Central memory CD4-positive, alpha-beta T cell (primary cell): Measurements from ENCODE around the gene CHN2.
A peak's percentile ranks its signal among the peaks of the same experiment; 100 is the strongest.

ENCODE experiments used
- DNase-seq: peaks from one replicate; pipeline ENCODE4 v3.0.0; 2022
- total RNA-seq, 3 experiments: gene quantifications; one replicate each; lab custom pipeline; 2026; lab: John Stamatoyannopoulos, UW

Gene CHN2
- 0.49 to 6.4 (median 1.7) reads per million in 3 experiments for total RNA-seq

- DNase-seq: peak; percentile 24
Observed at GRCh38 chr7:29194594-29195427, at the start of gene CHN2. Gene CHN2, plus strand, starts transcription at chr7:29194775.

GRCh38 chr7:29145553-29146056 lies 49.0 kb upstream of the CHN2 start:
- DNase-seq: no peak

GRCh38 chr7:29146057-29146706 lies 48.4 kb upstream of the CHN2 start, which contains the start of gene CPVL:
Gene CPVL, minus strand, starts transcription at chr7:29146537. Its CDS starts 25,476 bp downstream, at chr7:29121061.
- DNase-seq: no peak

- no peak for DNase-seq
Observed at GRCh38 chr7:29146888-29147609, 47.5 kb upstream of the CHN2 start.

GRCh38 chr7:29147821-29148220 lies 46.8 kb upstream of the CHN2 start:
- DNase-seq: no peak

- DNase-seq: no peak
Observed at GRCh38 chr7:29149036-29149435, 45.5 kb upstream of the CHN2 start.

- DNase-seq: no peak
Observed at GRCh38 chr7:29150856-29151255, 43.7 kb upstream of the CHN2 start.

GRCh38 chr7:29154076-29154475 lies 40.5 kb upstream of the CHN2 start:
- DNase-seq: no peak

GRCh38 chr7:29156907-29157452 lies 37.6 kb upstream of the CHN2 start:
- no peak for DNase-seq

GRCh38 chr7:29158795-29159423 lies 35.7 kb upstream of the CHN2 start:
- no peak for DNase-seq

GRCh38 chr7:29160080-29160479 lies 34.5 kb upstream of the CHN2 start:
- DNase-seq: no peak

GRCh38 chr7:29161231-29161630 lies 33.3 kb upstream of the CHN2 start:
- no peak for DNase-seq

GRCh38 chr7:29162577-29162976 lies 32.0 kb upstream of the CHN2 start:
- DNase-seq: no peak

- DNase-seq: no peak
Observed at GRCh38 chr7:29163854-29164253, 30.7 kb upstream of the CHN2 start.

GRCh38 chr7:29167721-29168120 lies 26.9 kb upstream of the CHN2 start:
- no peak for DNase-seq

- DNase-seq: no peak
Observed at GRCh38 chr7:29170781-29171180, 23.8 kb upstream of the CHN2 start.

- DNase-seq: no peak
Observed at GRCh38 chr7:29173458-29173857, 21.1 kb upstream of the CHN2 start.

GRCh38 chr7:29177963-29178600 lies 16.5 kb upstream of the CHN2 start:
- DNase-seq: no peak

GRCh38 chr7:29179115-29179514 lies 15.5 kb upstream of the CHN2 start:
- DNase-seq: no peak

- DNase-seq: no peak
Observed at GRCh38 chr7:29184599-29184998, 10.0 kb upstream of the CHN2 start.

- no peak for DNase-seq
Observed at GRCh38 chr7:29185613-29186012, 9.0 kb upstream of the CHN2 start.

- peak; percentile 8 for DNase-seq
Observed at GRCh38 chr7:29189743-29190201, 4.8 kb upstream of the CHN2 start.
